CD4-positive, alpha-beta T cell (primary cell): ENCODE measurements around the gene MYO7B. TPM values are rescaled to one million over a fixed set of nuclear protein-coding genes. Genes with fewer than 3 reads are reported as not detected.

ENCODE experiments used
- ATAC-seq: fragments of 200-7000 bp; cut with Tn5 transposase; one replicate; pipeline ENCODE4 v1.10.0; 2022; ENCODE audit warnings: mild to moderate bottlenecking; ENCODE audit not compliant: poor library complexity
- CTCF ChIA-PET: fragments of 350-600 bp; sonication (Branson Sonifier 250); formaldehyde crosslinking; loops from one replicate; lab custom pipeline; 2021; ENCODE audit warnings: antibody characterized with exemption, inconsistent platforms; lab: Charles Lee
- POLR2A ChIA-PET: fragments of 350-600 bp; sonication (Branson Sonifier 250); formaldehyde crosslinking; loops from one replicate; lab custom pipeline; 2021; ENCODE audit warnings: antibody characterized with exemption, inconsistent platforms; lab: Charles Lee
- DNase-seq, 14 experiments: peaks; one replicate each; pipeline ENCODE4 v3.0.0-alpha.2; 2013 to 2020; ENCODE audit warnings: mixed read lengths in 2 of 14
- H3K27ac ChIP-seq, 2 donors: one replicate each; pipeline versions ENCODE4 v1.5.1 to v1.7.0; 2013; ENCODE audit warnings: low read length in 2 of 2, low read depth in 1 of 2, mild to moderate bottlenecking in 1 of 2
- H3K27me3 ChIP-seq, 2 experiments: 1 replicate in 1 of 2; 2 replicates in 1 of 2; pipeline versions ENCODE4 v1.6.1 to v1.7.0; 2013; ENCODE audit warnings: low read length in 2 of 2, control low read depth in 1 of 2, mild to moderate bottlenecking in 1 of 2, moderate library complexity in 1 of 2; ENCODE audit not compliant: insufficient read depth in 2 of 2, control insufficient read depth in 1 of 2
- H3K36me3 ChIP-seq: one replicate; pipeline ENCODE4 v1.6.1; 2013; ENCODE audit warnings: low read length, control low read depth; ENCODE audit not compliant: insufficient read depth
- H3K4me1 ChIP-seq: one replicate; pipeline ENCODE4 v1.6.1; 2013; ENCODE audit warnings: low read length, control low read depth; ENCODE audit not compliant: insufficient read depth
- H3K4me3 ChIP-seq: one replicate; pipeline ENCODE4 v1.5.1; 2013; ENCODE audit warnings: mild to moderate bottlenecking, low read length, moderate library complexity
- H3K9me3 ChIP-seq, 2 experiments: 1 replicate in 1 of 2; 2 replicates in 1 of 2; pipeline versions ENCODE4 v1.6.1 to v1.7.0; 2013; ENCODE audit warnings: low read length in 2 of 2, mild to moderate bottlenecking in 2 of 2, control low read depth in 1 of 2, moderate library complexity in 1 of 2; ENCODE audit not compliant: control insufficient read depth in 1 of 2, insufficient read depth in 1 of 2
- H3K27ac Mint-ChIP-seq: one replicate; pipeline ENCODE4 v1.8.0; 2020; ENCODE audit warnings: mixed read lengths
- H3K27me3 Mint-ChIP-seq: one replicate; pipeline ENCODE4 v1.8.0; 2021; ENCODE audit warnings: mixed read lengths
- H3K36me3 Mint-ChIP-seq: one replicate; pipeline ENCODE4 v1.8.0; 2021; ENCODE audit warnings: low read depth, mixed read lengths
- H3K4me1 Mint-ChIP-seq: one replicate; pipeline ENCODE4 v1.8.0; 2021; ENCODE audit warnings: low read depth, mixed read lengths
- H3K4me3 Mint-ChIP-seq: one replicate; pipeline ENCODE4 v1.8.0; 2020; ENCODE audit warnings: mild to moderate bottlenecking, mixed read lengths
- H3K9me3 Mint-ChIP-seq: one replicate; pipeline ENCODE4 v1.8.0; 2020; ENCODE audit warnings: mixed read lengths
- intact Hi-C, 2 experiments: fragments of 100-400 bp; cut with DNase I in 1 of 2; cut with micrococcal nuclease in 1 of 2; formaldehyde crosslinking; loops; one replicate each; pipeline versions ENCODE4 v1.15.1 to v1.9.0; 2023 to 2025; cut with DNase I, micrococcal nuclease
- total RNA-seq, 174 experiments: library from RNA in 2 of 174; stranded (reverse) in 2 of 174; gene quantifications; one replicate each; pipeline ENCODE4 v1.2.3 and lab custom pipeline; 2021 to 2026
- TF ChIP-seq, protein P1 (sequence below): fragments of 200-600 bp; IDR thresholded peaks from one replicate; pipeline ENCODE4 v1.8.0; 2022; ENCODE audit warnings: antibody characterized with exemption, mild to moderate bottlenecking

MYO7B gene
- total RNA-seq, 2 experiments from 2014 or later = 0.05 to 0.14 TPM

DNA sequence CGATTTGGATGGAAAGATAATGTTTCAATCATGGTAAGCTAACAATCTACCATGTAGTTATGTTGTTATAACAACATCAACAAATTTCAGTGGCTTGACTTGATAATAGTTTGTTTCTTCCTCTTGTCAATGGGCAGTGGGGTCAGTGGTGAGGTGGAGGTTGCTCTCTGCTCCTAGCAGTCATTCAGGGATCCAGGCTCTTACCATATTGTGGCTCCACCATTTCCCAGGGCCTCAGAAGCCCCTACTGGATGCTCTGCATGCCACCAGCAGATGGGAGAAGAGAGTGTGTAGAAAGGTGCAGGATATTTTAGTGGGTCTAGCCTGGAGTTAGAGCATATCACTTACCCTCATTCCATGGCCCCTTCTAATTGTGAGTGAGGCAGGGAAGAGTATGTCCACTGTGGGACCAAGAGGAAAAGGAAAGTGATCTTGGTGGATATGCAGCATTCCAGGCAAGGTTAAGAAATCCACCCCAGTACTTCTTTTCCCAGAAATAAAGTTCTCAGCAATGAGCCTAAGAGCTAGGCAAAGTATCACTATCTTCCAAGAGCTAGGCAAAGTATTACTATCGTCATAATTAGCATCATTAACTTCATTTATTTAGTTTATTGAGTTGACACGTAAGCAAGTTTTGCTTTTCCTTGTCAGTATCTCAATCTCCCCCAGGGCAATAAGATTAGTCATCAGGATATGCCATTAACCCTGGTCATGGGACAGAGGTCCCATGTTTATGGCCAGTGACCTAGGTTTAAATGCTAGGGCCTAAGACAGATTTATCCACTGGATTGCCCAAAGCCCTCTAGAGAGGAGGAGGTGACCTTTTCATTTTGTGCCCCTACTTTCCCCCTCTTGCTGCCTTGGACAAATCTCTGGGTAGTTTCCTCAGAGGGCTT lies 5.0 kb upstream of the MYO7B start:
- DNase-seq = no peak
- ChIA-PET POLR2A (no interaction called here), CTCF (no interaction called here)
- no peaks in the 10 kb centered on the region for H3K36me3 ChIP-seq
- Mint-ChIP-seq H3K36me3 (peaks cover 14% of the 10 kb centered on the region), H3K27ac (no peak overlapping the region), H3K27me3 (no peaks in the 10 kb centered on the region), H3K4me1 (peaks cover 17% of the 10 kb centered on the region), H3K9me3 (no peaks in the 10 kb centered on the region), H3K4me3 (no peak overlapping the region)
- H3K27ac ChIP-seq = no peak overlapping the region
- peaks cover 13% of the 10 kb centered on the region for H3K4me1 ChIP-seq
- TF ChIP-seq, protein P1, sequence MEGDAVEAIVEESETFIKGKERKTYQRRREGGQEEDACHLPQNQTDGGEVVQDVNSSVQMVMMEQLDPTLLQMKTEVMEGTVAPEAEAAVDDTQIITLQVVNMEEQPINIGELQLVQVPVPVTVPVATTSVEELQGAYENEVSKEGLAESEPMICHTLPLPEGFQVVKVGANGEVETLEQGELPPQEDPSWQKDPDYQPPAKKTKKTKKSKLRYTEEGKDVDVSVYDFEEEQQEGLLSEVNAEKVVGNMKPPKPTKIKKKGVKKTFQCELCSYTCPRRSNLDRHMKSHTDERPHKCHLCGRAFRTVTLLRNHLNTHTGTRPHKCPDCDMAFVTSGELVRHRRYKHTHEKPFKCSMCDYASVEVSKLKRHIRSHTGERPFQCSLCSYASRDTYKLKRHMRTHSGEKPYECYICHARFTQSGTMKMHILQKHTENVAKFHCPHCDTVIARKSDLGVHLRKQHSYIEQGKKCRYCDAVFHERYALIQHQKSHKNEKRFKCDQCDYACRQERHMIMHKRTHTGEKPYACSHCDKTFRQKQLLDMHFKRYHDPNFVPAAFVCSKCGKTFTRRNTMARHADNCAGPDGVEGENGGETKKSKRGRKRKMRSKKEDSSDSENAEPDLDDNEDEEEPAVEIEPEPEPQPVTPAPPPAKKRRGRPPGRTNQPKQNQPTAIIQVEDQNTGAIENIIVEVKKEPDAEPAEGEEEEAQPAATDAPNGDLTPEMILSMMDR = no peak
- H3K4me3 ChIP-seq = no peak overlapping the region
- intact Hi-C loops = loop anchor here in 1 of 2 experiments (5.0 kb wide), 1 partner anchor 362 kb away; no protein-coding TSS in a partner anchor
- ATAC-seq = no peak
- no peaks in the 10 kb centered on the region for H3K9me3 ChIP-seq
- H3K27me3 ChIP-seq = no peaks in the 10 kb centered on the region

DNA sequence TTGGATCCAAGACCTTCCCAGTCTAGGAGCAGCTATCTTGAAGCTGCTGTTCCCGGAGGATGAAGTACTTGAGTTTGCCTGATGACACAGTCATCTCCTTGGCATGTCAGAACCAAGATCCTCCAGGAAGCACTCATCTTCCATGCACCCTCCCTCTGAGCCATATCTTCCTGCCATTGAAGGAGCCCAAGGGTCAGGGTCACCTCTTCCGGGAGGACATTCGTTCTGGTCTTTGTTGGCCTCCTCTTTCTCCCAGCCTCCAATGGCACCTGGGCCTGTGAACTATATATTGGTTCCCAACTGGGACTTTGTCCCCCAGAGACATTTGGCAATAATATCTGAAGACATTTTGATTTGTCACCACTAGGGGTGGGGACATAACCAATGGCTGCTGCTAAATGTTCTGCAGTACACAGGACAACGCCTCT lies 4.2 kb upstream of the MYO7B start:
- Mint-ChIP-seq H3K27me3 (no peaks in the 10 kb centered on the region), H3K4me3 (no peak overlapping the region), H3K9me3 (no peaks in the 10 kb centered on the region), H3K36me3 (peaks cover 8% of the 10 kb centered on the region), H3K27ac (no peak overlapping the region), H3K4me1 (peaks cover 13% of the 10 kb centered on the region)
- TF ChIP-seq, protein P1 = no peak
- Histone ChIP-seq H3K36me3 (no peaks in the 10 kb centered on the region), H3K4me1 (peaks cover 11% of the 10 kb centered on the region), H3K27ac (no peak overlapping the region), H3K27me3 (no peaks in the 10 kb centered on the region), H3K9me3 (no peaks in the 10 kb centered on the region), H3K4me3 (no peak overlapping the region)
- DNase-seq (no peak), ATAC-seq (no peak)
- ChIA-PET CTCF (no interaction called here), POLR2A (no interaction called here)
- intact Hi-C loops = loop anchor here in 1 of 2 experiments (5.0 kb wide), 1 partner anchor 361 kb away; no protein-coding TSS in a partner anchor

DNA sequence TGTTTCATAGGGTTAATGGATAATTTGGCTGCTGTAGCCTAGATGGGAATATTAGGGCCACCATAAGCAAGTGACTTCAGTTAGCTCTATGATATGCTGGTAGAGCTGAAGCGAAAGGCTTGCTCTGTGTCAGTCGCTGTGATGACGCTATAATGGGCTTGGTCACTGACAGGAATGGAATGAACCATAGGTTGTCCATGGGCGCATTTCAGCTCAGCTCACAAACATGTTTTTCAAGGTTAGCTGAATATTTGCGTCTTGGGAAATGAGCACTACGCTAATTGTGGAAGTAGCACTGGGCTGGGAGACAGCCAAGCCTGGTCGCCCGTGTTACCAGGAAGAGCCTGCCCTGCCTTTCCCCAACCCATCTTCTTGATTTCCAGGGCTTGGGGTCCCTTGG lies 3.2 kb upstream of the MYO7B start:
- H3K27ac Mint-ChIP-seq = no peak overlapping the region
- ChIA-PET CTCF (no interaction called here), POLR2A (no interaction called here)
- TF ChIP-seq, protein P1 = no peak
- no peak for DNase-seq
- ATAC-seq = no peak
- no peak overlapping the region for H3K4me3 Mint-ChIP-seq
- H3K27me3 Mint-ChIP-seq = no peaks in the 10 kb centered on the region
- H3K4me3 ChIP-seq = no peak overlapping the region
- no peaks in the 10 kb centered on the region for H3K9me3 Mint-ChIP-seq
- no peaks in the 10 kb centered on the region for H3K27me3 ChIP-seq
- peaks cover 4% of the 10 kb centered on the region for H3K4me1 Mint-ChIP-seq
- H3K36me3 ChIP-seq = no peaks in the 10 kb centered on the region
- H3K4me1 ChIP-seq = peaks cover 5% of the 10 kb centered on the region
- H3K9me3 ChIP-seq = no peaks in the 10 kb centered on the region
- no peak overlapping the region for H3K27ac ChIP-seq
- no peaks in the 10 kb centered on the region for H3K36me3 Mint-ChIP-seq
- intact Hi-C loops = loop anchor here in 1 of 2 experiments (5.0 kb wide), 1 partner anchor 360 kb away; no protein-coding TSS in a partner anchor
